ENCODE measurements around the gene AP1G1. TPM values are rescaled to one million over a fixed set of nuclear protein-coding genes. Genes with fewer than 3 reads are reported as not detected.

The AP1G1 gene
- total and polyA plus RNA-seq, 10 of the 15 experiments (the other 5 are each of a cell fraction or from before 2014, with no cell fraction given): 5.9 to 83.7 (median 47.8) TPM

DNA sequence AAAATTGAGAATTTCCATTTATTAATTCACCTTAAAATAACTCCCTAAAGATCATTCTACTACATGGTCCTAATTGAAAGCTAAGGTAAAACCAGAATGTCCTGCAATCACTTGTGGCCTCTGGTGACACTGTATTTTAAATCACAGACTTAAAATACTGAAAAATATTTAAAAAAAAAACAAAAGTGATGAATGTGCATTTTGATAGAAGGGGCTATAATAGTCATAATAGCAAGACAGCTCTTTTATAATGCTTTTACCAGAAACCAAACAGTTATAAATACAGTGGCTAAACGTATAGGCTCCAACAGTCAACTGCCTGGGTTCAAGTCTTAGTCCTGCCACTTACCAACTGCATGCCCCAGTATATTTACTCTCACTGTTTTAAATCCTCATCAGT, 105.3 kb downstream of the AP1G1 start:
- ATAC-seq (no peak), FAIRE-seq (no peak), DNase-seq (ENCODE audit: low read depth, low spot score) (no peak)
- in situ Hi-C loops (cut with MboI) (no loop called here), intact Hi-C loops (cut with micrococcal nuclease; ENCODE audit: unreplicated experiment) (no loop called here)
- ChIA-PET CTCF (interaction anchor here (0.9 to 1.3 kb wide), 2 partner anchors 99 to 138 kb away, joined by 3 to 7 read pairs; no protein-coding TSS in a partner anchor), POLR2A (interaction anchor here (0.7 kb wide), 1 partner anchor 32 kb away, joined by 3 read pairs; no protein-coding TSS in a partner anchor), RAD21 (ENCODE audit: unreplicated experiment) (no interaction called here), SMC1A (ENCODE audit: uncharacterized antibody, unreplicated experiment) (interaction anchor here (0.9 to 1.9 kb wide), 3 partner anchors 10 to 29 kb away, joined by 3 to 6 read pairs (median 4); no protein-coding TSS in a partner anchor)
- H3K27ac ChIP-seq (ENCODE audit: control insufficient read depth, insufficient read depth): no peak overlapping the region
- H3K4me3 ChIP-seq: no peak overlapping the region
- H3K27me3 ChIP-seq (replicated peaks in 1 of 2; ENCODE audit: control insufficient read depth in 2 of 2, insufficient read depth in 2 of 2, low read length in 1 of 2): no peaks in the 10 kb centered on the region
- no peaks in the 10 kb centered on the region for H3K9me3 ChIP-seq (replicated peaks; ENCODE audit: control insufficient read depth, insufficient read depth, low read length)
- peaks cover 2% of the 10 kb centered on the region in 2 experiments; a peak in 3 of 4 replicates for H3K36me3 ChIP-seq (ENCODE audit: control insufficient read depth in 2 of 2, insufficient read depth in 2 of 2, low read length in 1 of 2)
- H3K79me2 ChIP-seq (ENCODE audit: control insufficient read depth, insufficient read depth, low read length): no peaks in the 10 kb centered on the region
- H4K20me1 ChIP-seq (ENCODE audit: control insufficient read depth, insufficient read depth): no peaks in the 10 kb centered on the region
- 33% methylated on average over 1 of the region's 1 CpG for WGBS (ENCODE audit: insufficient coverage, insufficient replicate concordance, low lambda C conversion rate, missing lambda C conversion rate)
- no peaks in the 10 kb centered on the region for H3K4me1 ChIP-seq (ENCODE audit: control insufficient read depth, insufficient read depth, low read length)
- BruUV-seq (replicated peaks): no TSS peak
- no peak overlapping the region for H3K9ac ChIP-seq (ENCODE audit: control insufficient read depth, insufficient read depth, low read length)
- H3K4me2 ChIP-seq (ENCODE audit: control insufficient read depth, insufficient read depth): no peak overlapping the region
- no peak overlapping the region for H2AFZ ChIP-seq (ENCODE audit: control insufficient read depth, low read depth, low read length)
- TF ChIP-seq, protein P1, sequence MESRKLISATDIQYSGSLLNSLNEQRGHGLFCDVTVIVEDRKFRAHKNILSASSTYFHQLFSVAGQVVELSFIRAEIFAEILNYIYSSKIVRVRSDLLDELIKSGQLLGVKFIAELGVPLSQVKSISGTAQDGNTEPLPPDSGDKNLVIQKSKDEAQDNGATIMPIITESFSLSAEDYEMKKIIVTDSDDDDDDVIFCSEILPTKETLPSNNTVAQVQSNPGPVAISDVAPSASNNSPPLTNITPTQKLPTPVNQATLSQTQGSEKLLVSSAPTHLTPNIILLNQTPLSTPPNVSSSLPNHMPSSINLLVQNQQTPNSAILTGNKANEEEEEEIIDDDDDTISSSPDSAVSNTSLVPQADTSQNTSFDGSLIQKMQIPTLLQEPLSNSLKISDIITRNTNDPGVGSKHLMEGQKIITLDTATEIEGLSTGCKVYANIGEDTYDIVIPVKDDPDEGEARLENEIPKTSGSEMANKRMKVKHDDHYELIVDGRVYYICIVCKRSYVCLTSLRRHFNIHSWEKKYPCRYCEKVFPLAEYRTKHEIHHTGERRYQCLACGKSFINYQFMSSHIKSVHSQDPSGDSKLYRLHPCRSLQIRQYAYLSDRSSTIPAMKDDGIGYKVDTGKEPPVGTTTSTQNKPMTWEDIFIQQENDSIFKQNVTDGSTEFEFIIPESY (IDR thresholded peaks at IDR 0.05): no peak
- TF ChIP-seq STAT1 (conservative IDR thresholded peaks at IDR 0.05) (no peak), SUPT20H (IDR thresholded peaks at IDR 0.05; ENCODE audit: borderline replicate concordance, control insufficient read depth, low read depth, low read length) (no peak), KAT2A (conservative IDR thresholded peaks at IDR 0.05; ENCODE audit: control insufficient read depth, low read depth, low read length) (no peak), CHD4 (IDR thresholded peaks at IDR 0.05) (no peak), MYC (IDR thresholded peaks at IDR 0.05; ENCODE audit: insufficient read depth, insufficient read length, insufficient replicate concordance, low read length, severe bottlenecking) (no peak), NR2F1 (conservative IDR thresholded peaks at IDR 0.05) (no peak), SMC3 (IDR thresholded peaks at IDR 0.05; ENCODE audit: borderline replicate concordance, low read length) (no peak), IRF4 (IDR thresholded peaks at IDR 0.05; ENCODE audit: low read depth, low read length) (no peak)
- TF ChIP-seq, protein P2, sequence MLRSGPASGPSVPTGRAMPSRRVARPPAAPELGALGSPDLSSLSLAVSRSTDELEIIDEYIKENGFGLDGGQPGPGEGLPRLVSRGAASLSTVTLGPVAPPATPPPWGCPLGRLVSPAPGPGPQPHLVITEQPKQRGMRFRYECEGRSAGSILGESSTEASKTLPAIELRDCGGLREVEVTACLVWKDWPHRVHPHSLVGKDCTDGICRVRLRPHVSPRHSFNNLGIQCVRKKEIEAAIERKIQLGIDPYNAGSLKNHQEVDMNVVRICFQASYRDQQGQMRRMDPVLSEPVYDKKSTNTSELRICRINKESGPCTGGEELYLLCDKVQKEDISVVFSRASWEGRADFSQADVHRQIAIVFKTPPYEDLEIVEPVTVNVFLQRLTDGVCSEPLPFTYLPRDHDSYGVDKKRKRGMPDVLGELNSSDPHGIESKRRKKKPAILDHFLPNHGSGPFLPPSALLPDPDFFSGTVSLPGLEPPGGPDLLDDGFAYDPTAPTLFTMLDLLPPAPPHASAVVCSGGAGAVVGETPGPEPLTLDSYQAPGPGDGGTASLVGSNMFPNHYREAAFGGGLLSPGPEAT (IDR thresholded peaks at IDR 0.05; ENCODE audit: low read depth): no peak
- TF ChIP-seq, protein P3, sequence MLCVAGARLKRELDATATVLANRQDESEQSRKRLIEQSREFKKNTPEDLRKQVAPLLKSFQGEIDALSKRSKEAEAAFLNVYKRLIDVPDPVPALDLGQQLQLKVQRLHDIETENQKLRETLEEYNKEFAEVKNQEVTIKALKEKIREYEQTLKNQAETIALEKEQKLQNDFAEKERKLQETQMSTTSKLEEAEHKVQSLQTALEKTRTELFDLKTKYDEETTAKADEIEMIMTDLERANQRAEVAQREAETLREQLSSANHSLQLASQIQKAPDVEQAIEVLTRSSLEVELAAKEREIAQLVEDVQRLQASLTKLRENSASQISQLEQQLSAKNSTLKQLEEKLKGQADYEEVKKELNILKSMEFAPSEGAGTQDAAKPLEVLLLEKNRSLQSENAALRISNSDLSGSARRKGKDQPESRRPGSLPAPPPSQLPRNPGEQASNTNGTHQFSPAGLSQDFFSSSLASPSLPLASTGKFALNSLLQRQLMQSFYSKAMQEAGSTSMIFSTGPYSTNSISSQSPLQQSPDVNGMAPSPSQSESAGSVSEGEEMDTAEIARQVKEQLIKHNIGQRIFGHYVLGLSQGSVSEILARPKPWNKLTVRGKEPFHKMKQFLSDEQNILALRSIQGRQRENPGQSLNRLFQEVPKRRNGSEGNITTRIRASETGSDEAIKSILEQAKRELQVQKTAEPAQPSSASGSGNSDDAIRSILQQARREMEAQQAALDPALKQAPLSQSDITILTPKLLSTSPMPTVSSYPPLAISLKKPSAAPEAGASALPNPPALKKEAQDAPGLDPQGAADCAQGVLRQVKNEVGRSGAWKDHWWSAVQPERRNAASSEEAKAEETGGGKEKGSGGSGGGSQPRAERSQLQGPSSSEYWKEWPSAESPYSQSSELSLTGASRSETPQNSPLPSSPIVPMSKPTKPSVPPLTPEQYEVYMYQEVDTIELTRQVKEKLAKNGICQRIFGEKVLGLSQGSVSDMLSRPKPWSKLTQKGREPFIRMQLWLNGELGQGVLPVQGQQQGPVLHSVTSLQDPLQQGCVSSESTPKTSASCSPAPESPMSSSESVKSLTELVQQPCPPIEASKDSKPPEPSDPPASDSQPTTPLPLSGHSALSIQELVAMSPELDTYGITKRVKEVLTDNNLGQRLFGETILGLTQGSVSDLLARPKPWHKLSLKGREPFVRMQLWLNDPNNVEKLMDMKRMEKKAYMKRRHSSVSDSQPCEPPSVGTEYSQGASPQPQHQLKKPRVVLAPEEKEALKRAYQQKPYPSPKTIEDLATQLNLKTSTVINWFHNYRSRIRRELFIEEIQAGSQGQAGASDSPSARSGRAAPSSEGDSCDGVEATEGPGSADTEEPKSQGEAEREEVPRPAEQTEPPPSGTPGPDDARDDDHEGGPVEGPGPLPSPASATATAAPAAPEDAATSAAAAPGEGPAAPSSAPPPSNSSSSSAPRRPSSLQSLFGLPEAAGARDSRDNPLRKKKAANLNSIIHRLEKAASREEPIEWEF (IDR thresholded peaks at IDR 0.05; ENCODE audit: insufficient replicate concordance, low read depth, low read length): no peak
- TF ChIP-seq, protein P4, sequence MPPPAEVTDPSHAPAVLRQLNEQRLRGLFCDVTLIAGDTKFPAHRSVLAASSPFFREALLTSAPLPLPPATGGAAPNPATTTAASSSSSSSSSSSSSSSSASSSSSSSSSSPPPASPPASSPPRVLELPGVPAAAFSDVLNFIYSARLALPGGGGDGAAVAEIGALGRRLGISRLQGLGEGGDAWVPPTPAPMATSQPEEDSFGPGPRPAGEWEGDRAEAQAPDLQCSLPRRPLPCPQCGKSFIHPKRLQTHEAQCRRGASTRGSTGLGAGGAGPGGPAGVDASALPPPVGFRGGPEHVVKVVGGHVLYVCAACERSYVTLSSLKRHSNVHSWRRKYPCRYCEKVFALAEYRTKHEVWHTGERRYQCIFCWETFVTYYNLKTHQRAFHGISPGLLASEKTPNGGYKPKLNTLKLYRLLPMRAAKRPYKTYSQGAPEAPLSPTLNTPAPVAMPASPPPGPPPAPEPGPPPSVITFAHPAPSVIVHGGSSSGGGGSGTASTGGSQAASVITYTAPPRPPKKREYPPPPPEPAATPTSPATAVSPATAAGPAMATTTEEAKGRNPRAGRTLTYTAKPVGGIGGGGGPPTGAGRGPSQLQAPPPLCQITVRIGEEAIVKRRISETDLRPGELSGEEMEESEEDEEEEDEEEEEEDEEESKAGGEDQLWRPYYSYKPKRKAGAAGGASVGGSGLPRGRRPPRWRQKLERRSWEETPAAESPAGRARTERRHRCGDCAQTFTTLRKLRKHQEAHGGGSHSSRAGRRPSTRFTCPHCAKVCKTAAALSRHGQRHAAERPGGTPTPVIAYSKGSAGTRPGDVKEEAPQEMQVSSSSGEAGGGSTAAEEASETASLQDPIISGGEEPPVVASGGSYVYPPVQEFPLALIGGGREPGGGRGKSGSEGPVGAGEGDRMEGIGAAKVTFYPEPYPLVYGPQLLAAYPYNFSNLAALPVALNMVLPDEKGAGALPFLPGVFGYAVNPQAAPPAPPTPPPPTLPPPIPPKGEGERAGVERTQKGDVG (CRISPR knock-in tag; IDR thresholded peaks at IDR 0.05): no peak
